Right lobe of liver (tissue), 4 donors: ENCODE measurements around the gene DPY19L3.

Source experiments
- CTCF ChIP-seq, 4 donors: fragments of 200-600 bp in 3 of 4; fragments of 450-650 bp in 1 of 4; IDR thresholded peaks; one replicate each; pipeline versions ENCODE4 v1.5.1 to v1.8.0; 2016 to 2022; ENCODE audit warnings: antibody characterized with exemption in 4 of 4, mild to moderate bottlenecking in 2 of 4
- POLR2A ChIP-seq: fragments of 450-650 bp; IDR thresholded peaks from one replicate; pipeline ENCODE4 v1.6.1; 2017; ENCODE audit warnings: antibody characterized with exemption, mild to moderate bottlenecking
- donor health status: DM: no; HTN: no; CAD: no.
- donor health status: DM: no; HTN: no; CAD: no.
- donor health status: DM: no; HTN: yes; CAD: no.

GRCh38 chr19:32456406-32456805, 50.8 kb downstream of the DPY19L3 start:
- no peak for TF ChIP-seq CTCF (IDR thresholded peaks at IDR 0.05)
- no peak for TF ChIP-seq POLR2A
